ENCODE data around the gene RIT1. TPM values are rescaled to one million over a fixed set of nuclear protein-coding genes. Genes with fewer than 3 reads are reported as not detected.

RIT1 gene
- total RNA-seq, 2 experiments from 2014 or later: 21.6 to 24.1 TPM

GRCh38 chr1:155947292-155947691, 36.1 kb upstream of the RIT1 start:
- H3K4me1 Mint-ChIP-seq (ENCODE audit: low read depth): peaks cover 47% of the 10 kb centered on the region

GRCh38 chr1:155946633-155947219, 35.6 kb upstream of the RIT1 start:
- CTCF ChIA-PET: interaction anchor here (0.7 to 4.8 kb wide), 9 partner anchors 9 to 42 kb away, joined by 3 to 28 read pairs (median 4); partner anchors contain the start of gene ARHGEF2
- Mint-ChIP-seq H3K27ac (peak overlapping the region; percentile 88), H3K36me3 (ENCODE audit: low read depth) (peaks cover 43% of the 10 kb centered on the region), H3K4me1 (ENCODE audit: low read depth) (peaks cover 52% of the 10 kb centered on the region), H3K4me3 (peak overlapping the region; percentile 55), H3K9me3 (no peaks in the 10 kb centered on the region), H3K27me3 (no peaks in the 10 kb centered on the region)
- intact Hi-C loops (cut with micrococcal nuclease): loop anchor here (2.0 kb wide), 1 partner anchor 30 kb away; no protein-coding TSS in a partner anchor
- TF ChIP-seq, protein P1, sequence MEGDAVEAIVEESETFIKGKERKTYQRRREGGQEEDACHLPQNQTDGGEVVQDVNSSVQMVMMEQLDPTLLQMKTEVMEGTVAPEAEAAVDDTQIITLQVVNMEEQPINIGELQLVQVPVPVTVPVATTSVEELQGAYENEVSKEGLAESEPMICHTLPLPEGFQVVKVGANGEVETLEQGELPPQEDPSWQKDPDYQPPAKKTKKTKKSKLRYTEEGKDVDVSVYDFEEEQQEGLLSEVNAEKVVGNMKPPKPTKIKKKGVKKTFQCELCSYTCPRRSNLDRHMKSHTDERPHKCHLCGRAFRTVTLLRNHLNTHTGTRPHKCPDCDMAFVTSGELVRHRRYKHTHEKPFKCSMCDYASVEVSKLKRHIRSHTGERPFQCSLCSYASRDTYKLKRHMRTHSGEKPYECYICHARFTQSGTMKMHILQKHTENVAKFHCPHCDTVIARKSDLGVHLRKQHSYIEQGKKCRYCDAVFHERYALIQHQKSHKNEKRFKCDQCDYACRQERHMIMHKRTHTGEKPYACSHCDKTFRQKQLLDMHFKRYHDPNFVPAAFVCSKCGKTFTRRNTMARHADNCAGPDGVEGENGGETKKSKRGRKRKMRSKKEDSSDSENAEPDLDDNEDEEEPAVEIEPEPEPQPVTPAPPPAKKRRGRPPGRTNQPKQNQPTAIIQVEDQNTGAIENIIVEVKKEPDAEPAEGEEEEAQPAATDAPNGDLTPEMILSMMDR (IDR thresholded peaks at IDR 0.05): no peak
- DNase-seq: no peak
- ATAC-seq: peak; percentile 37
- POLR2A ChIA-PET: interaction anchor here (1.0 to 10.2 kb wide), 9 partner anchors 8 to 336 kb away, joined by 4 to 128 read pairs (median 6); partner anchors contain the start of genes ARHGEF2, KHDC4 and SMG5

More at GRCh38 chr1:155947292-155947691, 36.1 kb upstream of the RIT1 start:
- TF ChIP-seq, protein P1 (IDR thresholded peaks at IDR 0.05): no peak
- Mint-ChIP-seq H3K36me3 (ENCODE audit: low read depth) (peaks cover 49% of the 10 kb centered on the region), H3K4me3 (peak overlapping the region; percentile 55), H3K27me3 (no peaks in the 10 kb centered on the region), H3K9me3 (no peaks in the 10 kb centered on the region), H3K27ac (peak overlapping the region; percentile 88)
- intact Hi-C loops (cut with micrococcal nuclease): loop anchor here (2.0 kb wide), 1 partner anchor 30 kb away; no protein-coding TSS in a partner anchor
- ChIA-PET CTCF (interaction anchor here (1.0 to 2.9 kb wide), 2 partner anchors 9 to 42 kb away, joined by 8 to 12 read pairs; no protein-coding TSS in a partner anchor), POLR2A (interaction anchor here (0.5 to 10.2 kb wide), 5 partner anchors 9 to 96 kb away, joined by 3 to 128 read pairs (median 5); partner anchors contain the start of genes ARHGEF2 and KHDC4)
- no peak for ATAC-seq
- DNase-seq: no peak

DNA sequence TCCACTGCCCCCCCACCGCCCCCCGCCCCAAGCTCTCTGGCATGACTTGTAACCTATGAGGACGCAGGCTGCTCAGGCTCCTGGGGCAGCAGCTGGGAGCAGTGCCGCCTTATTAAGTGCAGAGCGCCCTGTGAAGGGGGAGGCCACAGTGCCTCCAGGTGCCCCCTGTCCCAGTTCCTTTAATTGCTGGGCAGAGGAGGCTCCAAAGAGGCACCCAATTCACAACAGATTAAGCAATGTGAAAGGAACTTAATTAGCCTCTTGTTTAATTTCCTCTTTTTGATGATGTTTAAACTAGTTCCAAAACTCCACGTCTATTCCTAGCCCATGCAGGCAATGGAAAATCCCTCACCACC, 33.3 kb upstream of the RIT1 start:
- TF ChIP-seq, protein P1 (IDR thresholded peaks at IDR 0.05): no peak
- peaks cover 28% of the 10 kb centered on the region for H3K36me3 Mint-ChIP-seq (ENCODE audit: low read depth)
- ChIA-PET POLR2A (interaction anchor here (0.5 to 10.2 kb wide), 6 partner anchors 9 to 180 kb away, joined by 3 to 128 read pairs (median 4); partner anchors contain the start of gene ARHGEF2), CTCF (interaction anchor here (1.2 to 4.8 kb wide), 6 partner anchors 9 to 45 kb away, joined by 3 to 28 read pairs (median 6); partner anchors contain the start of gene ARHGEF2)
- no peaks in the 10 kb centered on the region for H3K27me3 Mint-ChIP-seq
- peaks cover 73% of the 10 kb centered on the region for H3K4me1 Mint-ChIP-seq (ENCODE audit: low read depth)
- H3K4me3 Mint-ChIP-seq: no peak overlapping the region
- ATAC-seq (no peak), DNase-seq (no peak)
- peak overlapping the region; percentile 88 for H3K27ac Mint-ChIP-seq
- H3K9me3 Mint-ChIP-seq: no peaks in the 10 kb centered on the region
- intact Hi-C loops (cut with micrococcal nuclease): no loop called here

DNA sequence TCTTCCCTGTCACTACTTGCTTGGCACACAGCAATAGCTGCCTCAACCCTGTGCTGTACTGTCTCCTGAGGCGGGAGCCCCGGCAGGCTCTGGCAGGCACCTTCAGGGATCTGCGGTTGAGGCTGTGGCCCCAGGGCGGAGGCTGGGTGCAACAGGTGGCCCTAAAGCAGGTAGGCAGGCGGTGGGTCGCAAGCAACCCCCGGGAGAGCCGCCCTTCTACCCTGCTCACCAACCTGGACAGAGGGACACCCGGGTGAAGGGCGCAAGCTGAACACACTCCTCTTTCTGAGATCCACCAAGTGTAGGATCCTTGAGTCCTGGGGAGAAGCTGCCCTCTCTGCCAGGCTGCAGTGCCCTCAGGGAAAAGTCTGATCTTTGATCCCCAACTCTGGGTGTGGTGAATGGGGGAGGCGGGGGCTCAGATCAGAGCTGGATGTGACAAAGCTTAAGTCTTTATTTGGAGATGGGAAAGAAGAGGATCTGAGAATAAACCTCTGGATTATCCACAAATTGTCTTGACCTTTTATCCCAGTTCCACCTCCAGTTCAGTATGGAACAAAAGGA, 31.5 kb upstream of the RIT1 start:
- DNase-seq: no peak
- no peaks in the 10 kb centered on the region for H3K9me3 Mint-ChIP-seq
- ChIA-PET POLR2A (interaction anchor here (0.6 to 10.2 kb wide), 7 partner anchors 8 to 47 kb away, joined by 3 to 128 read pairs (median 4); partner anchors contain the start of genes ARHGEF2 and KHDC4), CTCF (interaction anchor here (2.2 to 7.0 kb wide), 3 partner anchors 8 to 46 kb away, joined by 8 to 121 read pairs (median 28); partner anchors contain the start of gene ARHGEF2)
- H3K4me1 Mint-ChIP-seq (ENCODE audit: low read depth): peaks cover 73% of the 10 kb centered on the region
- peaks cover 21% of the 10 kb centered on the region for H3K36me3 Mint-ChIP-seq (ENCODE audit: low read depth)
- no peaks in the 10 kb centered on the region for H3K27me3 Mint-ChIP-seq
- TF ChIP-seq, protein P1 (IDR thresholded peaks at IDR 0.05): no peak
- no peak overlapping the region for H3K4me3 Mint-ChIP-seq
- intact Hi-C loops (cut with micrococcal nuclease): no loop called here
- ATAC-seq: no peak
- no peak overlapping the region for H3K27ac Mint-ChIP-seq
